IPS-11a (cell line): ENCODE results near the gene CYP46A1.

Experiments used
- H3K4me3 ChIP-seq: one replicate; pipeline ENCODE4 v1.5.1; 2013; ENCODE audit warnings: low read depth, low read length, control low read depth

Gene CYP46A1

DNA sequence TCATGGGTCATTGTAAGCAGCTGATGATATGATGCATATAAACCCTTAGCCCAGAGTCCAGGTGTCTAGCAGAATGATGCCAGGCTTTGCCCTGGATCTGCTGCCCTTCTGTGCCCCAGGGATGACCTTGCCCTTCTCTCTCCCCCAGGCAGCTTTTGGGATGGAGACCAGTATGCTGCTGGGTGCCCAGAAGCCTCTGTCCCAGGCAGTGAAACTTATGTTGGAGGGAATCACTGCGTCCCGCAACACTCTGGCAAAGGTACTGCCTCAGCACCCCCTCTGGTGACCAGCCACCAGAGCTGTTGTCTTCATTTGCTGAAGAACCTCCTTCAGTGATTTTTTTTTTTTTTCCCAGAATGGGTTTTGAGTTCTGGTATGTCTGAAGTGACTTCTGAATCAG, 23.3 kb downstream of the CYP46A1 start:
- H3K4me3 ChIP-seq, result no peak overlapping the region

DNA sequence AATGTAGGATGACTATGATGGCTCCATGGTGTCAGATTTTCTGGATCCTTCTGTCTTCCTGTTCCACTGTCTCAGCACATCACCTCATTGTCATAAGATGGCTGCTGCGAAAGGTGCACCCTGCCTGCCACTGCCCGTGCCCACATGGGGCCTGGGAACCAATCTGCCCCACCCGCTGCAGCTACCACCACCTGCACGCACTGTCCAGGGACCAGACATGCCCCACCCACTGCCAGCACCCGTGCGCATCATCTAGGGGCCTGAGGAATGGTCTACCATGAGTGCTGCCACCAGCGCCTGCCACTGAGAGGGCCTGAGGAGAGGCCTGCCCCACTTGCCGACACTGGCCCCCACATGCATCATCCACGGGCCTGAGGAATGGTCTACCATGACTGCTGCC, 23.8 kb downstream of the CYP46A1 start:
- H3K4me3 ChIP-seq, result no peak overlapping the region

DNA sequence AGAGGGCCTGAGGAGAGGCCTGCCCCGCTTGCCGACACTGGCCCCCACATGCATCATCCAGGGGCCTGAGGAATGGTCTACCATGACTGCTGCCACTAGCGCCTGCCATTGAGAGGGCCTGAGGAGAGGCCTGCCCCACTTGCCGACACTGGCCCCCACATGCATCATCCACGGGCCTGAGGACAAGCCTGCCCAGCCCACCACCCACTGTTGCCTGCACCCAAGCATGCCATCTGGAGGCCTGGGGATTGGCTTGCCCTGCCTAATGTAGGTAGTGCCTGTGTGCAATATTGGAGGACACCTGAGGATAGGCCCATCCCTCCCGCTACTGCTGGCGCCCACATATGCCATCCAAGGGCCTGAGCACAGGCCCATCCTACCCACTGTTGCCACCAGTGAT, 24.4 kb downstream of the CYP46A1 start:
- no peak overlapping the region for H3K4me3 ChIP-seq

DNA sequence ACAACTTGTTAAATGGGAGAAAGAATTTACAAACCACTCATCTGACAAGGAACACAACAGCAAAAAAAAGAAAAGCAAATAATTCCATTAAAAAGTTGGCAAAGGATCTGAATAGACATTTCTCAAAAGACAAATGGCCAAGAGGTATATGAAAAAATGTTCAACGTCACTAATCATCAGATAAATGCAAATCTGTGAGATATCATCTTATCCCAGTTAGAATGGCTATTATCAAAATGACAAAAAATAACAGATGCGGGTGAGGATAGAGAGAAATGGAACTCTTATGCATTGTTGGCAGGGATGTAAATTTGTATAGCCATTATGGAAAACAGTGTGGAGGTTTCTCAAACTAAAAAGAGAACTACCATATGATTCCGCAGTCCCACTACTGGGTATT, 29.9 kb downstream of the CYP46A1 start:
- no peak overlapping the region for H3K4me3 ChIP-seq

DNA sequence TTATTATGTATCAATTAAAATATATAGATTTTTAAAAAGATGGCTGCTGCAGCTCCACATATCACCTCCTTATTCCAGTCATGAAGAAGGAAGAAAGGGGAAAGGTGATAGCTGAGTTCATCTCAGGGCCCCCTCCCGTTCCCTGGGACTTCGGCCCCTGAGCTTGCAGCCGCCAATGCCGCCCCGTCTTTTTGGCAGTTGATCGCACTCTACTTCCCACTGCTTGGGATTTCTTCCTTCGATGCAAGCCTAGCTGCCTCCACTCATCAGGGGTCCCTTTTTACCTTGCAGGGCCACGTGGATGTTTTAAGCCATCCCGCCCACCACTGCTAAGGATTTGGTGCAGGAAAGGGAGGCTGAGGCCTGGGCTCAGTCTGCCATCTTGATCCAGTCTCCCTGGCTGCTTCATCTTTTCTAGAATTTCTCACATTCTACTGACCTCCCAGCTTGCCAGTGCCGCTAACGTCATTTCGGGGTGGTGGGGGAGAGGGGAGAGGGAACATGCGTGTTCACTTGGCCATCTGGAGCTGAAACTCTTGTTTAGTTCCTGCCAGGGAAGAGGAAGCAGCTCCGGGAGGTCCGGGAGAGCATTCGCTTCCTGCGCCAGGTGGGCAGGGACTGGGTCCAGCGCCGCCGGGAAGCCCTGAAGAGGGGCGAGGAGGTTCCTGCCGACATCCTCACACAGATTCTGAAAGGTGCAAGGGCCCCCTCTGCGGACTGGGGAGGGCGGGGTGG, 31.3 kb downstream of the CYP46A1 start:
- H3K4me3 ChIP-seq, result no peak overlapping the region

DNA sequence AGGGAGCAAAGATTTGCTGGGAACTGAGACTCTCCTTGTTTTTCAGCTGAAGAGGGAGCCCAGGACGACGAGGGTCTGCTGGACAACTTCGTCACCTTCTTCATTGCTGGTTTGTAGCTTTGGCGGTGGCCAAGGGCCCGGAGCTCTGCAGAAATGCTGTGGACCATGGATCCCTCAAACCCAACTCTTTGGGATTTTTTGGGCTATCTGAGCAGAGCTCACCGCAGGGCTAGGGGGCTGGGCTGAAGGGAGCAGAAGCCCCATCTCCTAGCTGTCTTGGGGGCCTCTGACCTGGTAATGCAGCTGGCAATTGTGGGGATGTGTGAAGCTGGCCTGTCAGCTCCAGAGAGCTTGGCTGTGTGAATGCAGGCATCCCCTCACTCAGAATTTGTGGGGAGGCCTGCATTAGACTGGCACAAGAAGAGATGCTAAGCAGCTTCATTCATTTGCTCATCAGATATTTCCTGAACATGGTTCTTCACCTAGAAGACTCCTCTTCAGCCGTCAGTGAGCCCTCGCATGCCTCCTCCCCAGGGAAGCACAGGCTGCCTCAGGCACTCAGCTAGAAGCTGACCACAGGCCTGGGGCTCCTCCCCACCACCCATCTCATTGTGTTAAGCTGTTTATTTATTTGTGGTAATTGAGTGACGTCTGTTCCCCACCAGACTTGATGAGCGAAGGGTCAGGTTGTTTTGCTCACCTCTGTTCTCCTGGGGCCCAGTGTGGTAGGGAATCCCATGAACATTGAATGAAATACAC, 32.2 kb downstream of the CYP46A1 start:
- no peak overlapping the region for H3K4me3 ChIP-seq

DNA sequence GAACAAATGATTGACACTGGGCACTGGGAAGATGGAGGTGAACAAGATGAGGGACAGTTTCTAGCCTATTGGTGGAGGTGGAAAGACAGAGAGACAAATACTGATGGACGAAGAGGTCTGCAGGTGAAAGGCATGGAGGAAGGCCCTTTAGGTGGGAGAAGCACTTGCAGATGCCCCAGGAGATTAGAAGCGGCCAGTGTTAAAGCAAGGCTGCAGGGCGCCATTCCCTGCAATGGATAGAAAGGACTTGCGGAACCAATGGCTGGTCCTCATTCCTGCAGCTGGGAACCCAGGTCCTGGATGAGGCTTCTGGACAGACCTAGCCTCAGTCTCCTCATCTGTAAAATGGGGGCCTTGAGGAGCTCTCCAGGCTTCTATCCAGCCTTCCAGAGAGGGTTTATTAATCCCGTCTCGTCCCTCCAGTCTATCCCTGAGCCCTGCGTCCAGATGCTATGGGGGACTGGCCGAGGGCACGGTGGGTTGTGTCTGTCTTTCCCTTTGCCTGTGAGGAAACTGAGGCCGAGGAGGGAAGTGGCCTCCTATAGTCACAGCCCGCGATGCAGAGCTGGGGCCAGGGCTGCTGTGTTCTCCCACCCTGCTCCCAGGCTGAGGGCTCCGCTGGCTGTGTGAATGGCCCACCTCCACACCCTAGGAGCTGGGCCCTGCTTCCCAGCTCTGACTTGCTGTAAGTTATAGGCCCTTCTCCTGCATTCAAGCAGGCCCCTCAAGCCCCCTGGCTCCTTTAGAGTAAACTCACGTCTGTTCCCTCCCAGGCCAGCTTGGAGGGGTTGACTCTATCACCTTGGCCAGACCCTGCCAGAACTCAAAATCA, 33.0 kb downstream of the CYP46A1 start:
- no peak overlapping the region for H3K4me3 ChIP-seq

DNA sequence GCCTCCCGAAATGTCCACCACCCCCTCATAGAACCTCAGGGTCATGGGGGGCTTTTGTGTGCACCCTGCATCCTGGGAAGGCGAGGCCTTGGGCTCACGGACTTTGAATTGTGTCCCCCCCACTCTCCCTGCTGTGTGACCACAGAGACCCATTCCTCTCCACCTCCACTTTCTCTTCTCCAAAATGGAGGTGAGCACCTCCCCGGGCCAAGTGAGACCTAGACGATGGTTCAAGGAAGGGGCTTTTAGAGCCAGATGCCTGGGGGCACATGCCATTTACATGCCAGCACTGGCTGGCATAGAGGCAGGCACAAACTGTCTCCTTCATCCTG, 33.5 kb downstream of the CYP46A1 start:
- no peak overlapping the region for H3K4me3 ChIP-seq

DNA sequence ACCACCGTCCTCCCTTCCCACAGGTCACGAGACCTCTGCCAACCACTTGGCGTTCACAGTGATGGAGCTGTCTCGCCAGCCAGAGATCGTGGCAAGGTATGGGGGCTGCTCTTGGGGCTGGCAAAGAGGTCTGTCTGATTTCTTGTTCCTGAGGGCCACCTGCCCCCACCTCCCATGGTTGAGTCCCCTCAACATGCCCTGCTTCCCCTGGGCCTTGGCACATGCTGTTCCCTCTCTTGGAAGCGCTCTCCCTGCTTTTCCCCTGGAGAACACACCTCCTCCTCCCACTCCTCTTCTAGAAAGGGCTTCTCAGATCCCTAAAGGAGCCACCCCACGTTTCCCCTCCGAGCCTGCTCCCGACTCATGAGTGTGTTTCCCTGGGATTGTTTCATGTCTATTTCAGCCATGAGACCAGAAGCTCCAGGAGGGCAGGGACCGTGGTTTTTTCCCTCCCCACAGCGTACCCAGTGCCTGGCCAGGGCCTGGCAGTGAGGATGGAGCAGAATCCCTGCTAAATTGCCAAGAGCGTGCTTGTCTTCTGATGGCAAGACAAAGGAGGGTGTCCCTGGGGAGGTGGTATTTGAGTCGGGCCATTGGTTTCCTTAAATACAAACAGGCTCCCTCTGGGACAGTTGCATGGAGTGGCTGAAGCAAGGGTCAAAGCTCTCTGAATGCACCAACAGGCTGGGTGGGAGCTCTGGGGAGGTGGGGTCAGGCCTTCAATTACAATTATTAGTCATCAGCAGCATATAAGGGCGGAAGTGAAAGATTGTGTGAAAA, 34.1 kb downstream of the CYP46A1 start:
- H3K4me3 ChIP-seq, result no peak overlapping the region

DNA sequence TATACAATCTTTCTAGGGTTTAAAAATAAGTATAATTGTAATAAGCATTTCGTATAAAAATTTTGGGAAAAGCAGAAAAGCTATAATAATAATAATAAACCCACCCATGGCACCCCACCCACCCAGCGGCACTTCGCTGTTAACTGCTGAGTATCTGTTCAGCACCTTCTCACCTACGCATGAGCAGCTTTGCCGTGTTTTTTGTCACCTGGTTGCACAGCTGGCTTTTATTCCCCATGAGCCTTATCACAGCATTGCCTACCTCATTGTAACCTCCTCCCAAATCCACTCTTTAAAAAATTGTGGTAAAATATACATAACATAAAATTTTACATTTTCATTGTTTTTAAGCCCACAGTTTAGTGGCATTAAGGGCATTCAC, 34.7 kb downstream of the CYP46A1 start:
- H3K4me3 ChIP-seq, result no peak overlapping the region

DNA sequence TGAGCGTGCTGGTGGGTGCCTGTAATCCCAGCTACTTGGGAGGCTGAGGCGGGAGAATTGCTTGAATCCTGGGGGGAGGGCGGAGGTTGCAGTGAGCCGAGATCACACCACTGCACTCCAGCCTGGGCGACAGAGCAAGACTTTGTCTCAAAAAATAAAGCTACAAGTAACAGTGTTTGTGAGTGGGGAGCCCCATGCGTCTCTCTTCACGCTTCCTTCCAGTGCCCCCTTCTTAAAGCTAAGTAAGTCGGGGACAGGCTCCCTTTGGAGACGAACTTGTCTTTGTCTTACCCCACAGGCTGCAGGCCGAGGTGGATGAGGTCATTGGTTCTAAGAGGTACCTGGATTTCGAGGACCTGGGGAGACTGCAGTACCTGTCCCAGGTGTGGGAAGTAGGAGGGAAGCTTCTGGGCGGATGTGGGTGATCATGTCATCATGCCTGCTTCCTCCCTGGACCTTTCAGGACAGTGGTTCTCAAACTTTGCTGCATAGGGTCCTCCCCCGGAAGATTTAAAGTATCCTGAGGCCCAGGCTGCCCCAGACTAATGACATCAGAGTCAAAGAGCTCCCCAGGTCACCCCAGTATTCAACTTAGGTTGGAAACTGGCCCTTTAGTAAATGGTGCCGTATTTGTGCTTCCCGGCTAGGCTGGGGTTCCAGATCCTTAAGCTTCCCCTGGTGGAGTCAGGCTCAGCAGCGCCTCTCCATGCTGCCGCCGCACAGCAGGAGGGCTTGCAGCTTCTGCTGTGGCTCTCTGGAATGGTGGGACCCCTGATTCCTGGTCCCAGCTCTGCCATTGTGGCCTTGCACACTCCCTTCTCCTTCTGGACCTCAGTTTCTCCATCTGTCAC, 37.1 kb downstream of the CYP46A1 start:
- H3K4me3 ChIP-seq, result no peak overlapping the region

DNA sequence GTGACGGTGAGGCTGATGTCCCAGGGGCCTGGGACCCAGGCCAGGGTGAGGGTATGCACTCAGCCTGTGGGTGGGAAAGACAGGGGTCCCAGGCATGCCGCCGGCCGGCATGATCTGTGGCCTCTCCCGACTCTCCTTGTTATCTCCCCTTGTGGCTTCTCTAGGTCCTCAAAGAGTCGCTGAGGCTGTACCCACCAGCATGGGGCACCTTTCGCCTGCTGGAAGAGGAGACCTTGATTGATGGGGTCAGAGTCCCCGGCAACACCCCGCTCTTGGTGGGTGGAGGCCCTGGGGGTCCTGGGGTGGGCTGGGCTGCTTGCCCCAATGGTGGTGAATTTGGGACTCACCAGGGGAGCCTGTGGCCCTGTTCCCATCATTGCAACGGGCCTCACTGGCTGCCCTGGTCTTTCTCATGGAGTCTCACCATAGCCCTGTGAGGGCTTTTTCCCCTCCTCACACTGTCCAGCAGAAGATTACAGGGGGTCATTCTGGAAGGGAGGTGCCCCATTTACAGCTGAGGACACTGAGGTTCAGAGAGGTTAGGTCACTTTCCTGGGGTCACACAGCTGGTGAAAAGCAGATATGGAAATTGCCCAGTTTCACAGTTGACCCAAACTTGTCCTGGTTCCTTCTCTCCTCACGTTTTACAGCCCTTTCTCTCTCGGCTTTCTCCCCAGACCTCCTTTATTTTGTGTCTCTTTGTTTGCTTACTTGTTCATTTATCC, 37.9 kb downstream of the CYP46A1 start:
- no peak overlapping the region for H3K4me3 ChIP-seq

DNA sequence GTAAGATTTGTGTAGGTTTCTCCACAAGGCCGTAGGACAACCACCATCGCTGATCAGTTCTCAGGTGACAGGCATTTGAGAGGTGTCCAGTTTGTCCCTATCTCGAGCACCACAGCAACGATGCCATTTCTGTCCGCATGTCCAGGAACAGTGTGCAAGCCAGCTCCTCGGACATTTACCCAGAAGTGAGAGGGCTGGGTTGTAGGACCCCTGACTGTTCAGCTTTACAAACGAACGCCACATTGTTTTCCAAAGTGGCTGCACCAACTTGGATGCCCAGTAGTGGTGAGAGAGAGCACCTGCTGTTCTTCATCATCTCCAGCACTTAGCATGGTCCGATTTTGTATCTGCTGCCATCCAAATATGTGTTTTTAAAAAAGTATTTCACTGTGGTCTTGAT, 38.6 kb downstream of the CYP46A1 start:
- no peak overlapping the region for H3K4me3 ChIP-seq

DNA sequence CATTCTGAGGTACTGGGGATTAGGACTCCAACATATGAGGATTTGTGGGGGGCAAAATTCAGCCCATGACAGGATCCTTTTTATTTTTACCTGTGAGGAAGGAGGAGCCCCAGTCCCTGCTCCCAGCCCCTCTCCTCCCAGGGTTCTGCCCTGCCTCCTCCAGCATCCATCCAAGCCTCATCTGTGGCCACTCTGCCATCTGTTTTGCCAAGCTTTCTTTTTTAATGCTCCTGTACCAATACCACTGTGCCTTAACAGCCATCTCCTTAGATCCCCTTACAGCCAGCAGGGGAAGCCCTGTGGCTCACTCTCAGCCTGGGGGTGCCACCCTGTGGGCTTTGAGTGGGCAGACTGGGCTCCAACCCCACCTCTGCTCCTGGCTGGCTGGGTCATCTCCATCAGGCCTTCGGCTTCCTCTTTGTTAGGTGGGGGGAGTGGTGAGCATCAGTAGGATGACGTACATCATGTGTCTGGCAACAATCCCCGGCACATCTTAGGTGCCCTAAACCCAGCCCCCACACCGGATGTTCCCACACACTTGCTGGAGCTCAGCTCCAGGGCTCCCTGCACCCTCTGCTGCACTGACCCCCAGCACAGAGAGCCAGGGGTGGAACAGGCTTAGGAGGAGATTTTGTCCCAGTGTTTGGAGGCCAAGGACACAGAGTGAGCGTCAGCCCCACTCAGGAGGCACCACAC, 40.2 kb downstream of the CYP46A1 start:
- no peak overlapping the region for H3K4me3 ChIP-seq

DNA sequence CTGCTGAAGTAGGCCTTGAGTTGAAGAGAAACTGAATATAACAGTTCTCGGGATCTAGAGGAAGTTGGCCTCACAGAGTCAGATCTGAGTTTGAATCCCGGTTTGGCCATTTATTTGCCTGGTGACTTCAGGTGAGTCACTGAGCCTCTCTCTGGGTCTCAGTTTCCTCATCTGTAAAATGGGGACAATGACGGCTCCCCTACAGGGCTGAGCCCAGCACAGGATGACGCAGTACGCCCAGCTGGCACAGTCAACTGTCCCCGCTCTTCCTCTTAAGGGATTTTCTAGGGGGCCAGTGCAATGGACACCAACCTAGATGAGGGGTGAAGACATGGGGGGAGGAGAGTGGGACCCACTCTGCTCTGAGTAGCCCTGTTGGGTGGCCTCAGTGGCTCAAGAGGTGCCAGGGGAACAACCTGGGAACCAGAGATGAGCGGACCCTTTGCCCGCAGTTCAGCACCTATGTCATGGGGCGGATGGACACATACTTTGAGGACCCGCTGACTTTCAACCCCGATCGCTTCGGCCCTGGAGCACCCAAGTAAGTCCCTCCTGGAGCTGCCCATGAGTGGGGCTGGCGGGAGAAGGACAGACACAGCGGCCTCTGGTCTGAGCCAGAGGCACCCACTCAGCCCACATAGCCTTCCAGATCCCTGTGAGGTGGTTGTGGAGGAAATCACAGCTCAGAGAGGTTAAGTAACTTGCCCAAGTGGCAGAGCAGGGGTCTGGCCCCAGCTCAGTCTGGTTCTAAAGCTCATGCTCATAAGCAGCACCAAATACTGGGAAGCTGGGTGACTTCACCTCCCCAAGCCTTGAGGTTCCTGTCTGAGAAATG, 41.1 kb downstream of the CYP46A1 start:
- no peak overlapping the region for H3K4me3 ChIP-seq

DNA sequence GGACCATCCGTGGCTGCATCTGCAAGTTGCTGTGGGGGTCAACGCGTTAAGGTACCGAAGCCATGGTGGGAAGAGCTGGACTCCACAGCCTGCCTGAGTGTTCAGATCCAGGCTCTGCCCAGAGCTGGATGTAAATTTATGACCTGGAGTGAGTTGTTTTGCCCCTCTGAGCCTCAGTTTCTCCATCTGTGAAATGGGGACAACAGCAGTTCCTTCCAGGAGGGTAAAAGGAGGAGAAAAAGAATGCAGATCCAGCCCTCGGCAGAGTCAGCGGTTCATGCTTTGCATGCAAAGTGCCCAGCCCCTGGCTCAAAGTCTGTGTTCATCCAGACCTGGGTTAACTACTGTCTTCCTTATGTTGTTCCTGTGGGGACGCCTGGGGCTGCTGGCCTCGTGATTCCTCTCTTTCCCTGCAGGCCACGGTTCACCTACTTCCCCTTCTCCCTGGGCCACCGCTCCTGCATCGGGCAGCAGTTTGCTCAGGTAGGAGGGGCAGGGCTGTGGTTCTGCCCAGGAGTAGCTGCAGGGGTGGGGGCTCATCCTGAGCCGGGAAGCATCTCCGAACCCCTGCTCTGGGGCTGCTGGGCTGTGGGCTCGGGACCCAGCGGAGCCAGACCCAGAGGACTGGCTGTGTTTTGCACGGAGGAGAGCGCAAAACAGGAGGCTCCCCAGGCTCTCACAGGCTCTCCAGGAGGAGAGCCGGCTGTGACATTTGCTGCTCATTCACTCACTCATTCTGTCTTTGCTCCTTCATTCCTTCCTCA, 41.9 kb downstream of the CYP46A1 start:
- no peak overlapping the region for H3K4me3 ChIP-seq

DNA sequence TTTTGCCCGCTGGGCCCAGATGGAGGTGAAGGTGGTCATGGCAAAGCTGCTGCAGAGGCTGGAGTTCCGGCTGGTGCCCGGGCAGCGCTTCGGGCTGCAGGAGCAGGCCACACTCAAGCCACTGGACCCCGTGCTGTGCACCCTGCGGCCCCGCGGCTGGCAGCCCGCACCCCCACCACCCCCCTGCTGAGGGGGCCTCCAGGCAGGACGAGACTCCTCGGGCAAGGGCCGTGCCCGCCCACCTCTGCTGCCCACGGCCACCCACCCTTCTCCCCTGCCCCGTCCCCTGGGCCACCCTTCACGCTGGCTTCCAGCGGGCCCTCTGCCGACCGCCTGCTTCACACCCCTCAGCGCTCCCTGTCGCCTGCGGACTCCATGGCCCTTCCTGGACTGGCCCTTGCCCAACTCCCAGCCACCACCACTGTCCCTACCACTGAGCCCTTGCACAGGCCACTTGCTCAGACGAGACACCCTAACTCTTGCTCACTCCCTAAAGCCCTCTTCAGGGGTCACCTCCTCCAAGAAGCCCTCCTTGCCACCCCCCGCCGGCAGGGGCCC, 42.5 kb downstream of the CYP46A1 start:
- H3K4me3 ChIP-seq, result no peak overlapping the region
